GM21825 (cell line): Measurements from ENCODE around the gene MRPL16.
"Not testable (repeated sequence)": the region's sequence is repeated elsewhere in the genome, so short reads cannot be mapped to it uniquely, and the experiment has no call there.

ENCODE experiments used
- ATAC-seq: cut with Tn5 transposase; IDR thresholded peaks from one replicate; pipeline ENCODE4 v1.9.1; 2021; ENCODE audit warnings: mild to moderate bottlenecking, moderate library complexity; ENCODE audit not compliant: unreplicated experiment

Gene MRPL16

DNA sequence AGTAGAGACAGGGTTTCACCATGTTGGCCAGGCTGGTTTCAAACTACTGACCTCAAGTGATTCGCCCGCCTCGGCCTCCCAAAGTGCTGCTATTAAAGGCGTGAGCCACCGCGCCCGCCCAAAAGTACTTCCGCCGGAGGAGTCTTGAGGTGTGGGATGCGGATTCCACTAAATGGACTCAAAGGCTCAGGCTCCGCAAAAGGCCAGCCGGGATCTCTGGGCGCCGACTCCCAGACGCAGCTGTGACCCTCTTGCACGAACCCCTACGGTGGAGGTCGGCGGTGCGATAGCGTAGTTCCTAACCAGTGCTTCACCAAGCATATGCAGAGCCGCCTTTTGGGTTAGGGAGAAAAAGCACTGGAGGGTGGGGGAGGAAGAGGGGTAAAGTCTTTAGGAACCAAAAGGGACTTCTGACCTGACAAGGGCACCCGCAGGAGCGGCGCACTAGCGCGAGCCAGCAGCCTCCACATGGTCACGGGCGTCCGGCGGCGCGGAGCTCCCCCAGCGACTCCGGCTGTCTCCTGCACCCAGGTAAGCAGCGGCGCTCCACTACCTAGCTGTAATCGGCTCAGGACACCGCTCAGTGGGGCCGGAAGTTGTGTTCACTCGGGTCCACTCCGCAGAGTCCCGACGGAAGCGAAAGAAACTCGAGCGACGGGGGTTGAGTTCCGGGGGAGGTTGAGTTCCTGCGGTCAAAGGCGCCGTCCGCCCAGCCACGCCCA, at the start of gene MRPL16:
TSS of gene MRPL16 (minus strand) at position 590 of the 722 bp plus-strand sequence. CDS start at position 470, 120 bp downstream.
- peak; percentile 95 for ATAC-seq

DNA sequence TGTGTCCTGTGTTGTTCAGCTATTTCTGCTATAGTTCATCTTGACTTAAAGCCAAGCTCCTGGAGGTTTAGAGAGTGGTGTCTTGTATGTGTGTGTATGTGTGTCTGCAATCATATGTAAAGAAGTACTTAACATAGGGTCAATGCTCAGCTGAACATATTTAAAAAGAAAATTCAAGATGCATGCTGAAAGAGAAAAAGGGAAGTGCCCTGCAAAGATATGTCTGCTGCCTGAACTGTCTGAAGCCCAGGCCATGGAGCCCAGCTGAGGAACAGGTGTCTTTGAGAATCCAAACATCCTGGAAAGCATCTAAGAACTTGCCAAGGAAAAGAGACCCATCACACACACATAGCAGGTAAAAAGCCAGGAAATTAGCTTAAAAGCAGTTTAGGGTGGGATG, 49.1 kb upstream of the MRPL16 start:
- ATAC-seq: no peak

GRCh38 chr11:59857439-59858434, 47.2 kb upstream of the MRPL16 start:
- ATAC-seq: no peak

DNA sequence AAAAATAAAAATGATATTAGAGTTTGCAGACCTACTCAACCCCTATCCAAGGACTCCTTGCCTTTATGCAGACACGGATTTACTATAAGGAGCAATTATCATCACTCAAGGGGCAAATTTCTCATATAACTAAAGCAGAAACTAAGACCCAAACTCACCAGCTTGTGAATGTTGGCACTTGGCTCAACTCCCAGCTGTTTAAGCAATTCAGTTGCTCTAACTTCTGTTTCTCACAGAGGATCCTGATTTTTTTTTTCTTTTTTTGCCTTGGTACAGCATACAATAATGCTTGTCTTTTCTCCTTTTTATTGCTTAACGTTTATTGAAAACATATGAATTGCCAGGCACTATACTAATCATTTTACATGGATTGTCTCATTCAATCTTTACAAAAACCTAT, 44.3 kb upstream of the MRPL16 start:
- ATAC-seq: no peak

DNA sequence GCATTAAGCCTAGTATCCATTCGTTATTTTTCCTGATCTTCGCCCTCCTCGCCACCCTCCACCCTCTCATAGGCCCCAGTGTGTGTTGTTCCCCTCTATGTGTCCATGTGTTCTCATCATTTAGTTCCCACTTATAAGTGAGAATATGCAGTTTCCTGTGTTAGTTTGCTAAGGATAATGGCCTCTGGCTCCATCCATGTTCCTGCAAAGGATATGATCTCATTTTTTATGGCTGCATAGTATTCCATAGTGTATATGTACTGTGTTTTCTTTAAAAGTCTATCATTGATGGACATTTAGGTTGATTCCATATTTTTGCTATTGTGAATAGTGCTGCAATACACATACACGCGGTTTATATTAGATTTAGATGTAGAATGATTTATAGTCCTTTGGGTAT, 40.8 kb upstream of the MRPL16 start:
- ATAC-seq: not testable (repeated sequence)

GRCh38 chr11:59849551-59849950, 39.0 kb upstream of the MRPL16 start:
- not testable (repeated sequence) for ATAC-seq

DNA sequence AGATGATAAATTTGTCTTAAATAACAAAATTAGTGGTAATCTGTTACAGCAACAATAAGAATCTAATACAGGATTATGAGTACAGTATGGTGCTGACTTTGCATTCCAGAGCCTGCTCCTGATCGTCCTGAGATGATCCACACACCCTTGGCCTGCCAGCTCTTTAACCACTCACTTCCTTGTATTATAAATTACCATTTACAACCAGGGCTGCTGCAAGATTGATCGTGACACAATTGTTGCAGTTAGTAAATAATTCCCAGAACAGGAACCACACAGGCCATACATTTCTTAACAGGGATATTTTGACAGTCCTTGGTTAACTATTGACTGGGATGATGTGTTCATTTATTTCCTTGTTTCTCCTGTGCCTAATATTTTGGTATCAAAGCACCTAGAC, 38.6 kb upstream of the MRPL16 start:
- no peak for ATAC-seq

DNA sequence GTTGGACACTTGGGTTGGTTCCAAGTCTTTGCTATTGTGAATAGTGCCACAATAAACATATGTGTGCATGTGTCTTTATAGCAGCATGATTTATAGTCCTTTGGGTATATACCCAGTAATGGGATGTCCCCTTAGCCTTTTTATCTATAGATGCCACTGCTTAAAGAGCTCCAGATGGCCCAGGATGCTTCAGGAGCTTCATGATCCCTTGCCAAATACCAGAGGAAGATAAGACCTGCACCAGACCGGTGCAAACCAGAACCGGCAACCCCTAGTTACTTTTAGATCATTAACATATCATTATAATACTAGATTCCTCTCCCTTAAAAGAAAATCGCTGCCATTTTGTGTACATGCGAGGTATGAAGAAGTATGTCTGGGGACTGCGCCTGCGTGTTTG, 37.9 kb upstream of the MRPL16 start:
- ATAC-seq: not testable (repeated sequence)

- ATAC-seq: no peak
These were observed 37.0 kb upstream of the MRPL16 start for GRCh38 chr11:59847626-59848025.

- ATAC-seq: no peak
These were observed 36.0 kb upstream of the MRPL16 start for GRCh38 chr11:59846556-59846955.

DNA sequence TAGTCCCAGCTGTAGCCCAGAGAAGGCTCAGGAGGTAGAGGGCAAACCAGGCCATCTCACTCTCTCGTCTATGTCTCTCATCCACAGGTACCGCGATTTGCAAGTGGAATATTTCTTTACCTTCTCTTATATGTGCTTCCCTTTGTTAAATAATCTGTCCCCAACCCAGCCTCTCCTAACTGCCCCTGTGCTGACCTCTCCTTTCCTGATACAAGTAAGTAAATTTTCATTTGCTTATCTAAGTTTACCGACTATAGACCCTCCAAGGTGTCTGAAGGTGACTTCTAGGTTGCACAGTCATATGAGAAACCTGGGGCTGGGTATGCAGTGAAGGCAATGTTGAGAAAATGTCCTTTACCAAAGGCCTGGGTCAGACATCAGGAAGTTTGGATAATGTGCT, 34.8 kb upstream of the MRPL16 start, which contains the start of gene CBLIF:
TSS of gene CBLIF (minus strand) at position 101 of the 400 bp plus-strand sequence. CDS start at position 55, 46 bp downstream.
- no peak for ATAC-seq

DNA sequence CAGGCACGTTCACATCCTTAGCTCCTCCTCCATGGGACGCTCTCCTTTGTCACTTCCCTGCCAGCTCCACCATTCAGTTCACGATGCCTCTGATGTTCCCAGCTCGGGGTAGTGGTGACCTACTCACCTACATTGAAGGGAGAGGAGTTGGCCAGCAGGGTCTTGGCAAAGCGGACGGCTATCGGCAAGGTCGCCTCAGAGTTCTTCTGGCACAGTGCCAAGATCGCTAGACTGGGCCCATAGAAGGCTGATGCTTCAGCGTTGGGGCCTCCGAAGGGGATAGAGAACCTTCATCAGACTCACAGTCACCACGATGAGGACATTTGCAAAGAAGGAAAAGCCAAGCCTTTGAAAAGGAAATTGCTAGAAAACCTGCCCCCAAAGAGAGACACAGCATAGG, 31.7 kb upstream of the MRPL16 start:
- ATAC-seq: no peak

- peak; percentile 70 for ATAC-seq
These were observed 30.9 kb upstream of the MRPL16 start for GRCh38 chr11:59841514-59841913.

DNA sequence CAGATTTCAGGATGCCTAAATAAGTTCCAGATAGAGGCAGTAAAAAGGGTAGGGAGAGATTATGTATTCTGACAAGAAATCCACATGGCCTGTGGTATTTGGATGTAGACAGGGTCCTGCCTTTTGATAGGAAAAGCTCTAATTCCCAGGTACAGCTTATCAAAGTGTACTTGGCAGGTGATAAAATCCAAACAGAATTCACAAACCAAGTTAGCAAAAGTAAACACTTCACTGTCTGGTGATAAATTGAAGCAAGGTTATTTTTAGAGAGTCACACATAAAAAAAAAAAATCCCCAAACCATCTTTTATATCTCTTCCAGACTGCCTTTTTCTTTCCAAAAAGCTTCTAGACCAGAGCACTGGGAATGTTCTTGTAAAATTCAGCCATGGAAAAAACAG, 29.0 kb upstream of the MRPL16 start:
- no peak for ATAC-seq

DNA sequence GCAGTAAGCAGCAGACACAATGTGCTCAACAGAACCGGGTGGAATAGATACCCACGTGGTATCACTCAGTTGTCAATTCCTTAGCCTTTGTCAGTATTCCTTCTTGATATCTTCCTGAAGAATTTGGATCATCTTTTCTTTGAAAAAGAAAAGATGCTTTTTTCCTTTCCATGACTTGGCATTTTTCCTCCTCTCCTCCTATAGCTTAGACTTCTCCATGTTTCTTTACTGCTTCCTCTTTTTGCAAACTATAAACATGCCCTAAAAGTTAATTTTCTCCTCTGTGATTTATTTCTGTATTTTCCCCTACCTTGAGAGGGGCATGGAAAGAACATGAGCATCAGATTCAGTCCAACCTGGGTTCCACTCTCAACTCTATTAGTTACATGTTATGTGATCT, 23.0 kb upstream of the MRPL16 start:
- ATAC-seq: no peak

GRCh38 chr11:59829358-59829757, 18.8 kb upstream of the MRPL16 start:
- ATAC-seq: no peak

DNA sequence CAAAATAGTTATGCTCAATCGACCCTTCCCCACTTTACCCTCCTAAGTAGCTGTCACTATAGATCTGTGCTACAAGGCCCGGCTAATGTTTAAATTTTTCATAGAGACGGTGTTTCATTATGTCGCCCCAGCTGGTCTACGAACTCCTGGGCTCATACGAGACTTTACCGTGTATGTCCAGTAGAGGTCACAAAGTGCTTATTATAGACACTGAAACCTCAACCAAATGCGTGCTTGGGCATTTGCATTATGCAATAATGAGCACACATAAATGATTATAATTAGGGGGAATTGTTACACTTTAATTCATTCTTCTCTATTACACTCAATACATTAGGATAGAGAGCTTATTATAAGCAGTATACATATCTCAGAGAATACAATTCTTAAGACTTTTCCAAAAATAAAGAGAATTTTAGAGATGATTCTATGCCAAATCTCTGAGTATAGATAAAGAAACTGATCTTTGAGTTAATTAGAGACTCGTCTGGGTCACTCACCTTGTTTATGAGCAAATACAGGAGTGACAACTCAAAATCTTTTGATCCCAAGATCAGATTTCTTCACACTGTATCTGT, 12.5 kb upstream of the MRPL16 start:
- ATAC-seq: peak; percentile 80

GRCh38 chr11:59818572-59818971, 8.0 kb upstream of the MRPL16 start:
- no peak for ATAC-seq

GRCh38 chr11:59816434-59816833, 5.9 kb upstream of the MRPL16 start:
- not testable (repeated sequence) for ATAC-seq

- ATAC-seq: no peak
These were observed 5.2 kb upstream of the MRPL16 start for GRCh38 chr11:59815754-59816153.

DNA sequence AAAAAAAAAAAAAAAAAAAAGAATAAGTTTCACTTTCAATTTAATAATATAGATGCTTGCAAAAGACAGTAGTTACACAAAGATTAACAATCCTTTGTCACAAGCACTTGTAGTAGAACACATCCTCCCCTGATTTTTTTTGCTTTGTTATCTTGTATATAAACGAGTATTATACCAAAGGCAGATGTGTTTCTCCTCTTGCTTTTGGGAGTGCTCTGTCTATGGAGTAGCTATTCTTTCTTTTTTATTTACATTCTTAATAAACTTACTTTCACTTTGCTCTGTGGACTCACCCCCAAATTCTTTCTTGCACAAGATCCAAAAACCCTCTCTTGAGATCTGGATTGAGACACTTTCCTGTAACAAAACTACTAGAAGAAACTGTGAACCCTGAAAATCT, 3.4 kb upstream of the MRPL16 start:
- ATAC-seq: no peak
